HG02852 (cell line): Measurements from ENCODE around the gene CAMTA1.

Experiments used
- ATAC-seq: cut with Tn5 transposase; IDR thresholded peaks from one replicate; pipeline ENCODE4 v1.9.1; 2021; ENCODE audit warnings: mild to moderate bottlenecking, moderate library complexity; ENCODE audit not compliant: unreplicated experiment

Gene CAMTA1

GRCh38 chr1:7221826-7222694 is 436.8 kb downstream of the CAMTA1 start:
- ATAC-seq: no peak

DNA sequence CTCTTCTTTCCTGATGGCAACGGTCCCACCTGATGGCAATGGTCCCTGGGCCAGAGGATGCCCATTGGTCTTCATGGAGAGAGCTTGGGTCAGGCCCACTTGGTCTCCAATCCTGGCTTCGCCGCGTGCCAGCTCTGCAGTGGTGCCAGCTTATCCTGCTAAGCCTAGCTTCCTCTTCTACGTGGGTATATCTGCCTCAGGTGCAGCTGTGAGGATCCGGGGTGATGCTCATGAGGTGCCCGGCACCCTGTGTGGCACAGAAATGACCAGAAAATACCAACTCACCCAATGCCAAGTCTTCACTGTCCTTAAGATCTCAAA is 437.4 kb downstream of the CAMTA1 start:
- no peak for ATAC-seq

DNA sequence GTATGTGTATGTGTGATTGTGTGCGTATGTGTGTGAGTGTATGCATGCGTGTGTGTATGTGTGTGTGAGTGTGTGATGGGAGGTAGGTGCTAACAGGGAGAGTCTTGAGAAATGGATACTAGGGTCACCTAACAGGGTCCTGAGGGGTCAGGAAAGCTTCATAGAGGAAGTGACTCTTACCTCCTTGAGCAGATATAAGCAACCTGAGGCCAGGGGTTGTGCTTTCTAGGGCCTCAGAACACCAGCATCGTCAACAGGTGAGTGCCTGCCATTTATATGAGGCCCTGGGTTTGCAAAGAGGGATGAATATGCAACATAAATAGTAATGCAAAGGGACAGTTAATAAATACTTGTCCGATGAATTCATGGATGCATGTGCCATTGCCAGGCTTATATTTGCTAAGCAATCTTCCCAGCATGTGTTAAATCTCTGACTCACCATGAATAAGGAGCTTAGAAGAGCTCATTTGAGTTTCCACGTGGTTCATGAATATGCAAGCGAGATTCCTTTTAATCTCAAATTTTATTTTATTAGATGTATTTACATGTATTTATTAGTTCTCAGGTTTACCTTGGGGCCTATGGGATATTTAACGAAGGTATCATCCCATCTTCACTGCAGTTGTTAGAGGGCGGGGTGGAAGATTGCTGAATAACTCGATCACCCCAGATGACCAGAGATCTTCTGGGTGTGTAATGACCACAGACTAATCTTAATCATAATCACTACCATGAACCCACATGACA is 438.3 kb downstream of the CAMTA1 start:
- no peak for ATAC-seq

DNA sequence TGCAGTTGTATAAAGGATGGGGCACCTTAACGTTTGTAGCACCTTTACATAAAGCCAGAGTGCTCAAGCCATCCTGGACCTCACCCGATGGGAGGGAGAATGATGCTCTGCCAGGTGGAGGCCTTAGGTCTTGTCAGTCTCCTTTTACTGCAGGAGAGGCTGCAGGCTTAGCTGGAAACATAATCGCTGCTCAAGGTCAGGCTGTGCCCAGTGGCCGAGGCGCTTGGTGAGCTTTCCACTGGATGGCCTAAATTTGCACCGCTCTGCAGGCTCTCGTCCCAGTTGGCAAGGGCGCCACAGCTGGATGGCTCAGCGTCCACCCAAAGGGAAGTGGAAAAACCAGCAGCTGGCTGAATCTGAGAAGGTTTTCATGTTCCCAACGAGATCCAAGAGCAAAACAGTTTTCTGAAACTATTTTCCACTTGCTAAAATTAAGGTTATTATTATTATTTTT is 438.9 kb downstream of the CAMTA1 start:
- ATAC-seq: no peak

DNA sequence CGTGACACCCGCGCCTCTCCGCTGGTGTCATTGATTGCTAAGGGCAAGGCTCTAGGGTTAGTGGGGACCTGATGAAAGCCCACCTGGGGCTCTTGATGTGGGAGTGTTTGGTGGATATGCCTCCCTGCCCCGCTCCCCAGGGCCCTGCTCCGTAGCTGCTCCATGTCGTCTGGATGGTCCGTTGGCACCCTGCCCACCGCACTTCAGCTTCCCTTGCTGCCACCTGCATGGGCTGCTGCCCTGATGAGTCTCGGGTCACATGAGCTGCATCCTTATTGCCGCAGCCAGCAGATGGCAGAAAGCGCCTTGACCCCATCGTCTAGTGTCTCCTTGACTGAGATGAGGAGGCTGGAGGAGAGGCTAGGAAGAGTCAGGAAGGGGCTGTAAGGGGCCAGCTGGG is 439.4 kb downstream of the CAMTA1 start:
- ATAC-seq: no peak

DNA sequence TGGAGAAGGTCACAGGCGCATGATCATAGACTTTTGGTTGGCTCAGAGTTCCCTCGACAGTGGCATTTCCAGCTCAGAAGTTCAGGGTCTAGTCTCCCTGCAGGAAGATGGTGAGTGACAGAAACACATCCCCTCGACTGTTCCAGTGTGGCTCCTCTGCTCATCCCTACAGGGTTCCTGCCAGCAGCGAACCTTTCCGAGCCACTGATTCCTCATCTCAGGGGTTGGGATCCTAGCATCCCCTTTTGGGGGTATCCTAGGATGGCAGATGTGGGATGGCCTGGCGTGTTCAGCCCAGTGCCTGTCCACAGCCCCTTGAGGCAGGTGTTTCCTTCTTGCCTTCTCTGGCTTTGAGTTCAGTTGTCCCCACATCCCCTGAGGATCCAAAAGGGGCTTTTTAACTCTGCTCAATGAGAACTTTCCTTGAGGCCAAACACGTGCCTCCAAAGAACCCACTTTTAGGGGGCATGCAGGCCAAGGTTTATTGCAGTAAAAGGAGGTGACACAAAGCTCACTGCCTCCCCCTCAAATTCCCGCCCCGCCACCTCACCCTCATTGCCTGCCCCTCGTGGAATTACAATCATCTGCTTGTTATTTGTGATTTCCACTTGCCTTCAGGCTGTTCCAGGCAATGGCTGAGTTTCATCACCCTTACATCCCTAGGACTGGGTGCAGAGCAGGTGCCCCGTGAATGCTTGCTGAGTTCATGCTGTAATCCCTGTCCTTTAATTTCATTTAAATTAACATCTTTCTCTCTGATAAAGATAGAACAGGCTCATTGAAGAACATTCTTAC is 440.7 kb downstream of the CAMTA1 start:
- ATAC-seq: no peak

GRCh38 chr1:7227654-7228053 is 442.4 kb downstream of the CAMTA1 start:
- ATAC-seq: no peak

DNA sequence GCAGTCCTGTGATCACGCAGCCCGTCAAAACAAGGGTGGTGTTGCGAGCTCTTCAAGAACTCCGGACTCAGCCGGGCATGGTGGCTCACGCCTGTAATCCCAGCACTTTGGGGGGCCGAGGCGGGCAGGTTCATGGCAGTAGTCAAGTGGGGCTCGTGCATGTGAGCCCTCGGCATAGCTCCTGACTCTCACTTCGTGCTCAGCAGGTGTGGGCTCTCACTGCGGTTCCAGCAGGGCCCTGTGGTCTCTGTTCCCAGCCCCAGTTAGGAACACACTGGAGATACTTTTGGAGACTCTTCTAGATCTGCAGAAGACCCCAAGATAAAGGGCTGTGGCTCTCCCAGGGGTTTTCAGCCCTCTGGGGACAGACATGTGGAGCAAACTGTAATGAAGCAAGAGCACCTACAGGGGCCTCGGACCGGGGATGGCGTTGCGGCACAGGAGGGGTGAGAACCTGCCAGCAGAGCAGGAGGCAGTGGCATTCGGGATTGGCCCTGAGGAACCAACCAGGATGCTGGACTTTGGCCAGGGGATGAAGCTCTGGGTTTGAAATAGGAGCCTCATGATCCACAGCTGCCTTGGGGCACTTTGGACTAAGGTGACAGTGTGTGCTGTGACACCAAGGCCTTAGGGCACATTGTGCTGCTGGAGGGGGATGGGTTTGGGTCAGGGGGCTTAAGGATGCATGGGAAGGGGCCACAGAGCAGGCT is 443.2 kb downstream of the CAMTA1 start:
- no peak for ATAC-seq

GRCh38 chr1:7229186-7229585 is 443.9 kb downstream of the CAMTA1 start:
- no peak for ATAC-seq

GRCh38 chr1:7229696-7230631 is 444.7 kb downstream of the CAMTA1 start:
- ATAC-seq: no peak

DNA sequence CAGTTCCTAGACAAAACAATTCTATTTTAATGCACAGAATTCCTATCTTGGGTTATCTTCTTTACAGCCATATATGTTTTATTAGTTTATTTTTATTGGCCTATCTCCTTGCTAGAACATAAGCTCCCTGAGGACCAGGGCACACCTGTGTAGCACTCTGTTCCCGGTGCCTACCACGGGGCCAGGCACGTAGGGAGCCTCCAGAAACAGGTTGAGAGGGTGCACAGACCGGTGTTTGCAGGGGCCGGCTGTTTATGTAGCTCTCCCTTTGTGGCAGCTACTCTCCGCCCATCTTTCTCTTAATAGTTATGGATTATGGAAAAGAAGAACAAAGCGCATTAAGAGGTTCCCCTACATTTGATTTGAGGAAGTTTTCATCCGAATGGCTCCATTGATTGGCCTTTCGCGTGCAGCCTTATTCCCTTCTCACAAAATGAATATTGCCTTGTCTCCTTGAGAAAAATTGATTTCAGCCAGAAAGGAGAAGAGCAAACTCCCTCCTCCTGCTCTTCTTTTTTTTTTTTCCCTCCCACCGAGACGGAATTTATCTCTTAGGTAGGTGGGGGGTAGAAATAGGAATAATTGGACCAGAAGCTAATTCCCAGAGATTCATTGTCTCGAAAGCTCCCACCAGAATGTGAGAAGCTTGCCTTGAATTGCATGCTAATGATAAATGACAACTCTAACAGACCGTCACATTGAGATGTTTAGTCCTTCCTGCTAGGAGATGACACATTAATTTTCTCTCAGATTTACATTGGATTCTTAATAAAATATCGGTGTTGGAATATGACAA is 447.4 kb downstream of the CAMTA1 start:
- ATAC-seq: no peak

DNA sequence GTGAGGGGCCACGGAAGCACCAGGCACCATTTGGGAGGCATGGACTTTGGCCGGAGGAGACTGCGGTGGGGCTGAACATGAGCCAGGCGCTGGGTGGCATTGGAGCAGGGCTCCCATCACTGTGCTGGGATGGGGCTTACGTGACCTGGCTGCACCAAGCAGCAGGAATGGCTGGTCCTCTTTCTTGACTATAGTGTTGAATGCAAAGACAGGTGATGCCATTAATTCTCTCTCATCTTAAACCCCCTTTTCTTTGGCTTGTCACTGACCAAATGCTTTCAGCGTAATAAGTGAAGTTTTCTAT is 447.9 kb downstream of the CAMTA1 start:
- no peak for ATAC-seq

DNA sequence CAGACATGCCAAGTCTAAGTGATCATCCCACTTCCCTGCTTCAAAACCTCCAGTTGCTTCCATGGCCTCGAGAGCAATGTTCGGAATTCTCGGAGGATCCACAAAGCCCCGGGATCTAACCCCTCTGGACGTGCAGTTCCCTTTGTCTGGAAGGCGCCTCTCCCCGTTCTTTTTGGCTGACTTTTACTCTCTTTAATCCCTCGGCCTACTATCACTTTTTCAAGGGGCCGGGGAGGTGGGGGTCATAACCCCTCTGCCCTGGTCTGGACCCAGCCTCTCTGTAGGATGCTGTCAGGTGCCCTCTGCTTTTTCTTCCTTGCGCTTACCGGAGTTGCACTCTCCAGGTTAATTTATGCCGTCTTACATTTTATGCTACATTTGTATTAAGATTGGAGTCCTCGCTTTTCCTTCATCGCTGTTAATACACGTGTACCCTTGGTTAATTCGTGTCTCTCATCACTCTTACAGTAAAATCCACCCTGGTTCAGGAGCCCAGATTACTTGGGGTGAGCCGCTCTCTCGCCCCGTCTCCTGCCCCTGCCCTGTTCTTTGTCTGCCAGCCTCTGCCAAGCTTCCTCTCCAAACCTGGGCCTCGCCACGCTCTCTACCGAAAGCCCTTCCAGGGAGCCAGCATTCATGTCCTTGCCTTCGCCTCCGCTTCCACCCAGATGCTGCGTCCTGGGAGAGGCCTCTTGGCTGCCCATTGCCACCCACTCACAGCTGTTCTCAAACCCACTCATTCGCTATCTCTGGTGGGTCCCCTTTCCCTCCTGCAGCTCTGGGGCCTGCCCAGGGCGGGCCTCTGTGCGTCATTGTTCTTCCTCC is 448.6 kb downstream of the CAMTA1 start:
- no peak for ATAC-seq

- no peak for ATAC-seq
Measured at GRCh38 chr1:7234471-7234755, 449.2 kb downstream of the CAMTA1 start.

GRCh38 chr1:7235871-7236517 is 450.7 kb downstream of the CAMTA1 start:
- ATAC-seq: no peak

DNA sequence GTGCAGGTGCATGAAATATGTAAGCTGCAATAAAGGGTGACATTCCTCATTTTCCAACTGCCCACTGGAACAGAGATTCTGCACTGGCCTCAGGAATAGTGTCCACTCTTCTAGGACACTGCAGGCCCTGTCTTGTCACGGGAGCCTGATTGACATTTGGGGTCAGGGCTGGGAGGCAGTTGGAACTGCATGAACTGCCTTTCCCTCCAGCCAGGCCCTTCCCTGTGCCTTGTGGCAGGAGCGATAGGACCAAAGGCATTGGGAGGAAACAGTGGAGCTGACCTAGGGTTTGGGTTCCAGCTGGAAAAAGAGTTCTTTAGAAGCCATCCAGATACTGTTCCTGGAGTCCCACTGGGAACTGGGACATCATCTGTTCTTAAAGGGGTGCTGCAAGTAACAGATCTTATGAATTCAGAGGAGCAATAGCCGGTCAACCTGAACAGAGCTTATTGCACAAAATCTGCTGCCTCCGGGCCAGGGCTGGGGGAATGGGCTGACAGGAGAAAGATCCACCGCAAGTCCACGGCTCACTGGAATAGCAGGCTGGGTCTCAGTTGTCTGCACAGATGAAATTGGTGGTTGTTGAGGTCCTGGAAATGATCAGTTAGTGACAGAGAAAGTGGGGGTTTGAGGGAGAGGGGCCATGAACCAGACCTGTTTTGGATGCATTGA is 451.7 kb downstream of the CAMTA1 start:
- no peak for ATAC-seq

- ATAC-seq: no peak
Measured at GRCh38 chr1:7247158-7247557, 461.9 kb downstream of the CAMTA1 start.
